Glomerular endothelial cell (primary cell): ENCODE measurements around the gene GLIS2. TPM values are rescaled to one million over a fixed set of nuclear protein-coding genes. Genes with fewer than 3 reads are reported as not detected.

ENCODE experiments used
- DNase-seq: peaks from one replicate; pipeline ENCODE4 v3.0.0-alpha.2; 2011; ENCODE audit warnings: low read depth, low spot score; ENCODE audit errors: extremely low read depth
- total RNA-seq: library from RNA; depleted of rRNA; stranded (reverse); fragments of >200 nt; gene quantifications from 2 replicates; pipeline ENCODE4 v1.2.3, GENCODE V29; 2015

Gene GLIS2
- total RNA-seq, 1 donor from 2014 or later: 5.9 TPM

GRCh38 chr16:4319454-4320421 is 3.9 kb downstream of the GLIS2 start:
- no peak for DNase-seq

GRCh38 chr16:4320571-4321137 is 4.8 kb downstream of the GLIS2 start:
- DNase-seq: no peak

GRCh38 chr16:4321286-4322120 is 5.6 kb downstream of the GLIS2 start:
- DNase-seq: no peak

- no peak for DNase-seq
Observed at GRCh38 chr16:4322121-4323052, 6.5 kb downstream of the GLIS2 start.

GRCh38 chr16:4323071-4323844 is 7.4 kb downstream of the GLIS2 start:
- DNase-seq: no peak

GRCh38 chr16:4323845-4324488 is 8.1 kb downstream of the GLIS2 start:
- no peak for DNase-seq

GRCh38 chr16:4324492-4325252 is 8.8 kb downstream of the GLIS2 start:
- DNase-seq: no peak

- DNase-seq: no peak
Observed at GRCh38 chr16:4325253-4325758, 9.4 kb downstream of the GLIS2 start.

- no peak for DNase-seq
Observed at GRCh38 chr16:4327386-4328045, 11.6 kb downstream of the GLIS2 start.

GRCh38 chr16:4328046-4328781 is 12.3 kb downstream of the GLIS2 start:
- no peak for DNase-seq

- DNase-seq: no peak
Observed at GRCh38 chr16:4328782-4329775, 13.2 kb downstream of the GLIS2 start.

- no peak for DNase-seq
Observed at GRCh38 chr16:4330277-4330874, 14.5 kb downstream of the GLIS2 start.

GRCh38 chr16:4332083-4332482 is 16.2 kb downstream of the GLIS2 start:
- DNase-seq: no peak

GRCh38 chr16:4332623-4333307 is 16.9 kb downstream of the GLIS2 start:
- no peak for DNase-seq

GRCh38 chr16:4333308-4333638 is 17.4 kb downstream of the GLIS2 start:
- DNase-seq: no peak
